ENCODE data around the gene CACNA1C.

The CACNA1C gene

DNA sequence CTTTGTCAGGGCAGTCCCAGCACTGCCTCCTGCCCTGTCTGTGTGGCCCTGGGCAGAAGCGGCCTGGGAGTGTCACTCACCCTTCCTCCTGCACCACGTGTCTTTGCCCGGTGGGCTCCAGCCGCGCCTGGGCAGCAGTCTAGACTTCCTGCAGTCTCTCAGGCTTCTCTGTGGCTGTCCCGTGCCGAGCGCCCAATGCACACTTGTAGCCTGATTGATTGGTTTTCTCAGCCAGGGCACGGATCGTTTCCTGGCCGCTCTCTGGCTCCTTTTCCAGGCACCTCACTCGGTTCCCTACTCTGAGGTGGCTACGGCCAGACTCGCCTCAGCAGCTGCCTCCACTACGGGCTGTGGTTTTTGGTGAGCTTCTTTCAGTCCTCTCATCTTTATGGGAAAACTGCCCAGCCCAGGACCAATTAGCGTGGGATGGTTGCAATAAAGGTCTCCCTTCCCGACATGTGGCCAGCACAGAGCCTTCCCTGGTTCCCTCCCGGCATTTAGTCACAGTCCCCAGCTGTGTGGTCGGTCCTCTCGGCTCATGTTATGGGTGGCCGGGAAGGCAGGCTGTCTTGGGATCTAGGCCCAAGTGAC is 133.1 kb downstream of the CACNA1C start:
- Histone ChIP-seq H3K4me1 (ENCODE audit: insufficient read depth, low read length) (no peaks in the 10 kb centered on the region), H3K9me3 (ENCODE audit: low read length) (no peaks in the 10 kb centered on the region), H2AFZ (ENCODE audit: low read depth, low read length) (no peak overlapping the region), H3K36me3 (ENCODE audit: insufficient read depth, low read length) (no peaks in the 10 kb centered on the region), H3K27me3 (ENCODE audit: insufficient read depth, low read length) (no peaks in the 10 kb centered on the region), H3K4me3 (ENCODE audit: low read length) (no peak overlapping the region)

DNA sequence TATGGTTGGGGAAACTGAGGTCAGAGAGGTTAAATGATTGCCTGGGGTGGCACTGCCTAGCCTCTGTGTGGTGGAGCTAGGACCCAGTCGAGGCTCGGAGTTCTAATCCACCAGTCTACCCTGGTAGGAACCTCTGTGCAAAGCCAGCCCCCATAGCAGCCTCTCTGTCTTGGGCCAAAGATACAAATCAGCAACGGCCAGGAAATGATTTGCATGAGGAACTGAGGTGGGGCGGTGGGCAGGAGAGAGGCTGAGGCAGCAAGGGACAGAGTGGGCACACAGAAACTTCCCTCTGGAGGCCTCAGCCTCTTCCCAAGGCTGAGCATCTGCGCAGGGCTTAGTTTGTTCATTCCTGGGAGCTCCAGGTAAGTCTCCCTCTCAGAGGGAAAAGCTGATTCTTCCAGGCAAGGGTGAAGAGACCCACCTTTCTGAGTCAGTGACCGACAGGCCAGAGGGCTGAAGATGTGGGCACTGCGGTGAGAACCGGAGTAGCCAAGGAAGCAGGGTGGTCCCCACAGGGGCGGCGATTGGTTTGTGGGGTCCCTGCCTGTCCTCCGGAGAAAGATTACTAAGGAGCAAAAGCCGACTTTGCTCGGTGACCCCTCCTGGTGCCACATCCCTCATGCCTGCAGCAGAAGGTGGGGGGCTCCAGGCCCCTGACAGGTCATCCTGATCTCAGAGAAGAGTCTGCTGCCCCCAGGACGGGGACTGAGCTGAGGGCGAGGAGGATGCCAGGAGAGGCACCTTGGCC is 134.6 kb downstream of the CACNA1C start:
- H3K36me3 ChIP-seq (ENCODE audit: insufficient read depth, low read length), result no peaks in the 10 kb centered on the region
- H3K4me3 ChIP-seq (ENCODE audit: low read length), result no peak overlapping the region
- H3K4me1 ChIP-seq (ENCODE audit: insufficient read depth, low read length), result no peaks in the 10 kb centered on the region
- no peak overlapping the region for H2AFZ ChIP-seq (ENCODE audit: low read depth, low read length)
- no peaks in the 10 kb centered on the region for H3K9me3 ChIP-seq (ENCODE audit: low read length)
- H3K27me3 ChIP-seq (ENCODE audit: insufficient read depth, low read length), result no peaks in the 10 kb centered on the region

DNA sequence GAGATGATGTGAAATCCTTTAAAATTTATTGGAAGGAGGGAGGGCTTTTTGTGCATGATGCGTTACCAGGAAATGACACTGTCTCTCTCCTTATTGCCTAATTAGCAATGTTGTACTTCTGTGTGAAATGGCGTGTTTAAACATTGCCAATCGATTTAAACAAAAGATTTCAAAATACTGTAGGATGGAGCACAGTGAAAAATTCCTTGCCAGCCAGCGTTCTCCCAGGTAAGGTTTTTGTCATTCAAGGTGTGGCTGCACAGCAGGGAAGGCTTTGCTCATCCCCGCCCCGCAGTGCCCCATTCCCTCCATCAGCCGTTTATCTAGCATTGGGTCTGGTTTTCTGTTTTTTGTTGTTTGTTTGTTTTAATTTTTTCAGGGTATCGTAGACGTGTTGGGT is 137.3 kb downstream of the CACNA1C start:
- no peak overlapping the region for H3K4me3 ChIP-seq (ENCODE audit: low read length)
- H3K27me3 ChIP-seq (ENCODE audit: insufficient read depth, low read length), result no peaks in the 10 kb centered on the region
- H3K36me3 ChIP-seq (ENCODE audit: insufficient read depth, low read length), result no peaks in the 10 kb centered on the region
- no peak overlapping the region for H2AFZ ChIP-seq (ENCODE audit: low read depth, low read length)
- no peaks in the 10 kb centered on the region for H3K9me3 ChIP-seq (ENCODE audit: low read length)
- H3K4me1 ChIP-seq (ENCODE audit: insufficient read depth, low read length), result no peaks in the 10 kb centered on the region

DNA sequence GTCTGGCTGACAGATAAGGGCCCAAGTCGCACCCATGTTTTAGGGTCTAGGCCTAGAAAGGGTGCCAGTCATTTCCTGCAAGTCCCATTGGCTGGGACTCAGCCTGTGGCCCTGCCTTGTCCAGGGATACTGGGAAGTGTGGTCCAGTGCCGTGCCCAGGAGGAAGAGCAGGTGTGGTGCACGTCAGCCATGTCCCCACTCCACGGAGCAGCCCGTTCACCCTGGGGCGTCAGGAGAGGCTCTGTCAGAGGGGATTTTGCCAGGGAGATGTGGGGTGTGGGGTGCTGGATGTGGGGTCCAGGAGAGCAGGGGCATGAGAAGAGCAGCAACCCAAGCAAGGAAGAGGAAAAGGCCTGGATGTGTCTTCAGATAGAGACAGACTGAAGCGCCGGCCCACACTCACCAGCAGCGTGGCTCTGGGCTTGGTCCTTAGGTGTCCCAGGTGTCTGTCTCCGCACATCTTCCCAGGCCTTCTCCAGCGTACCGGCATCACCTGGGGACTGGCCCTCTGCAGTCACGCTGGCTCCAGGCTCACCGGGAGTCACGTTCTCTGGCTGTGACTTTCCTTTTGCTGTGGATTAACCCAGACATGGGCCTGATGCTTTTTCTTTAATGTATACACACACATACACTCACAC is 138.2 kb downstream of the CACNA1C start:
- Histone ChIP-seq H3K27me3 (ENCODE audit: insufficient read depth, low read length) (peaks cover 3% of the 10 kb centered on the region), H3K36me3 (ENCODE audit: insufficient read depth, low read length) (no peaks in the 10 kb centered on the region), H3K9me3 (ENCODE audit: low read length) (no peaks in the 10 kb centered on the region), H2AFZ (ENCODE audit: low read depth, low read length) (no peak overlapping the region), H3K4me3 (ENCODE audit: low read length) (no peak overlapping the region), H3K4me1 (ENCODE audit: insufficient read depth, low read length) (no peaks in the 10 kb centered on the region)

DNA sequence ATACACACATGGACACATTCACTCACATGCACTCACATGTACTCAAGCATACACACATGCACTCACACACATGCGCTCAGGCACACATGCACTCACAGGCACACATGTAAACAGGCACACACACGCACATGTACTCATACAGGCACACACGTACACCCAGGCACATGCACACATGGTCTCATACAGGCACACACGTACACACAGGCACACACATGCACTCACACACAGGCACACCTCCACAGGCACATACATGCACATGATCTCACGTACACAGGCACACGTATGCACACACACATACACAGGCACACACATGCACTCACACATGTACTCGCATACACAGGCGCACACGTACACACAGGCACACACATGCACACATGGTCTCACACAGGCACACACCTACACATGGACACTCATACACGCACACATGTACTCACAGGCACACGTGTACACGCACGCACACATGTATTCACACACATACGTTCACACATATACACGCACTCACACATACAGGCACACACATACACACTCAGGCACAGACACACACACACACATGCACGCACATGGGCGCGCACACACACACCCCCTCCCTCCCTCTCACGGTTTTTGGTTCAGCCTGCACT is 138.9 kb downstream of the CACNA1C start:
- Histone ChIP-seq H3K4me1 (ENCODE audit: insufficient read depth, low read length) (no peaks in the 10 kb centered on the region), H3K36me3 (ENCODE audit: insufficient read depth, low read length) (no peaks in the 10 kb centered on the region), H3K9me3 (ENCODE audit: low read length) (no peaks in the 10 kb centered on the region), H2AFZ (ENCODE audit: low read depth, low read length) (no peak overlapping the region), H3K4me3 (ENCODE audit: low read length) (no peak overlapping the region), H3K27me3 (ENCODE audit: insufficient read depth, low read length) (peaks cover 8% of the 10 kb centered on the region)

DNA sequence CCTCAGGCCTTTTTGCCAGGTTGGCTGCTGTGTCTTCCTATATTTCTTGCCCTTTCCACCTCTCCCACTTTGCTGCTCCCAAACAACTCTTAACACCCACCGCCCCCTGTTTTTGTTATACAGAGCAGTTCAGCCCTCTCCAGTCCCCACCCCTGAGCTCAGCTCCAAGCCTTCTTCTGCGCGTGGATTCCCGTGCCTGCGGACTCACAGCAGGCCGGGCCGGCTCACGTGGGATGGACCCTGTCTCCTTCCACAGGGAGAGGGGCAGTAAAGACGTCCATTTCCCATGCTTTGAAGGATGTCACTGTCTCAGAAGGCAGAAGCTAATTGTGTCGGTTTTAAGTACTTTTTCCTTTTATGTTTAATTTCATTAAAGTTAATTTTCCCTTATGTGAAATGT is 139.4 kb downstream of the CACNA1C start:
- no peaks in the 10 kb centered on the region for H3K9me3 ChIP-seq (ENCODE audit: low read length)
- no peaks in the 10 kb centered on the region for H3K4me1 ChIP-seq (ENCODE audit: insufficient read depth, low read length)
- H3K36me3 ChIP-seq (ENCODE audit: insufficient read depth, low read length), result no peaks in the 10 kb centered on the region
- H2AFZ ChIP-seq (ENCODE audit: low read depth, low read length), result no peak overlapping the region
- H3K27me3 ChIP-seq (ENCODE audit: insufficient read depth, low read length), result peaks cover 12% of the 10 kb centered on the region
- no peak overlapping the region for H3K4me3 ChIP-seq (ENCODE audit: low read length)

DNA sequence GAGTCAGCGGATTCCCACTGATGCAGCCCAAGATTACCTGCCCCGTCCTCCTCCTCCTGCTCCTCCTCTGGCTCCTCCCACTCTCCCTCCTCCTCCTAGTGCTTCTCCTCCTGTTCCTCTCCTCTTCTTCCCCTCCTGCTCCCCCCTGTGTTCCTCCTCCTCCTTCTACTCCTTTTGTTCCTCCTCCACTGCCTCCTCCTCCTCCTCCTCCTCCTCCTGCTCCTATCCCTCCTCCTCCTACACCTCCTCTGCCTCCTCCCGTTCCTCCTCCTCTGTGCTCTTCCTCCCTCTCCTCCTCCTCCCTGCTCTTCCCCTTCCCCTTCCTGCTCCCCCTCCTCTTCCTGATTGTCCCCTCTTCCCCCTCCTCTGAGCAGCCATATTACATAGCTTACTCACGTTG is 141.3 kb downstream of the CACNA1C start:
- H3K4me1 ChIP-seq (ENCODE audit: insufficient read depth, low read length), result peaks cover 9% of the 10 kb centered on the region
- no peaks in the 10 kb centered on the region for H3K36me3 ChIP-seq (ENCODE audit: insufficient read depth, low read length)
- H3K27me3 ChIP-seq (ENCODE audit: insufficient read depth, low read length), result peaks cover 24% of the 10 kb centered on the region
- H2AFZ ChIP-seq (ENCODE audit: low read depth, low read length), result no peak overlapping the region
- no peaks in the 10 kb centered on the region for H3K9me3 ChIP-seq (ENCODE audit: low read length)
- H3K4me3 ChIP-seq (ENCODE audit: low read length), result no peak overlapping the region

DNA sequence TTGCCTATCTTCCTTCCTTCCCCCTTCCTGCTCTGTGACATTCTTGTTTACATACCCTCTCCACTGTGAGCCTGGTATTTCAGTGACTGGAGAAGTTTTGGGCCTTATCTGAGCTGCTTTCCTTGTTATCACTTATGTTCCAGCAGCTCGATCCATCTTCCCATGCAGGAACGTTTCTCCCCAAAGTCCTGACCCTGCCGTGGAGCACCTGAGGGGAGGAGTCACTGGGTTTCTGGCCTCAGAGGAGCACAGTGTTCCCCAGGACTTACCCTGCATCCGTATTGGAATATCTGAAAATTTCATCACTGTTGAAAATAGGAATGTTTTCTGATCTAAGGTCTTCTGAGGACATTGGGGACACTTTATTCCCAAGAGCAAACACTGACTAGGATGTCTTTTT is 141.8 kb downstream of the CACNA1C start:
- H3K4me3 ChIP-seq (ENCODE audit: low read length), result no peak overlapping the region
- peaks cover 26% of the 10 kb centered on the region for H3K27me3 ChIP-seq (ENCODE audit: insufficient read depth, low read length)
- H3K9me3 ChIP-seq (ENCODE audit: low read length), result no peaks in the 10 kb centered on the region
- no peaks in the 10 kb centered on the region for H3K36me3 ChIP-seq (ENCODE audit: insufficient read depth, low read length)
- H3K4me1 ChIP-seq (ENCODE audit: insufficient read depth, low read length), result peaks cover 9% of the 10 kb centered on the region
- no peak overlapping the region for H2AFZ ChIP-seq (ENCODE audit: low read depth, low read length)

DNA sequence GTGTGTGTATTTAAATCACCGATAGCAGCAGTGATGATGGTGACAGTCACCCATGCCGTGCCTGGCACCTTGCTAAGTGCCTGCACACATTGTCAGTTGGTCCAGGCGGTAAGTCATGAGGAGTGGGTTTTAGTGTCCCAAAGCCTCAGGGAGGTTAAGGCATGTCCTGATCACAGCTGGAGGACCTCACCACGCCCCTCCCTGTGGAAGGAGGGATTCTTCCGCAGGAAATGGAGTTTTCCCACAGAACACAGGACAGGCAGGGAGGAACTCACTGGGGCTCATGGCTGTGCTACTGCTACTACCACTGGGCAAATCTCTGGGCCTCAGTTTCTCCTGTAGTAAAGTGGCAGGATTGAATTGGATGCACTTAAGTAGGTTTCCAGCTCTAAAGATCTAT is 142.3 kb downstream of the CACNA1C start:
- Histone ChIP-seq H3K4me3 (ENCODE audit: low read length) (no peak overlapping the region), H3K9me3 (ENCODE audit: low read length) (no peaks in the 10 kb centered on the region), H3K36me3 (ENCODE audit: insufficient read depth, low read length) (no peaks in the 10 kb centered on the region), H3K4me1 (ENCODE audit: insufficient read depth, low read length) (peaks cover 9% of the 10 kb centered on the region), H2AFZ (ENCODE audit: low read depth, low read length) (no peak overlapping the region), H3K27me3 (ENCODE audit: insufficient read depth, low read length) (peaks cover 26% of the 10 kb centered on the region)

DNA sequence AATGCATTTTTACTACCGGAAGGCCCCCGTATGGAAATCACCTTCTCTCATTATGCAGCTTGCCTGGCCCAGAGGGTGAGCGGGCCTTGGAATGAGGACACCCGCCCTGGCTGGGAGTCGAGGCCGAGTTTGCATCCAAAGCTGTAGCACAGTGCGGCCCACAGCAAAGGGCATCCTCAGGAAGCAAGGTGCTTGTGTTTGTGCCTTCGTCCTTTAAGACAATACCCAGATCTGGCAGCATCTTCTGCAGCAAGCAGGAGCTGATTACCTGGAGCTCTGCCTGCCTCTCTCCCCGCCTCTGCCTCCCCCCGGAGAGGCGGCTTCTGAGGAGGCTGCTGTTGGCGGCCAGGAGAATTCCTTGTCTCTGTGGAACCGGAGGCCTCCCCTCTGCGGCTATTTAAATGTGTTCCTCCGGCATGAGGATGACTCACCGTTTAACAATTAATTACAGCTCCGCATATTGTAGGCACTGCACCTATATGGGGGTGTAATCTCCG is 145.3 kb downstream of the CACNA1C start:
- Histone ChIP-seq H3K4me1 (ENCODE audit: insufficient read depth, low read length) (peaks cover 9% of the 10 kb centered on the region), H3K9me3 (ENCODE audit: low read length) (no peaks in the 10 kb centered on the region), H3K4me3 (ENCODE audit: low read length) (no peak overlapping the region), H3K36me3 (ENCODE audit: insufficient read depth, low read length) (no peaks in the 10 kb centered on the region), H3K27me3 (ENCODE audit: insufficient read depth, low read length) (peaks cover 26% of the 10 kb centered on the region), H2AFZ (ENCODE audit: low read depth, low read length) (no peak overlapping the region)

DNA sequence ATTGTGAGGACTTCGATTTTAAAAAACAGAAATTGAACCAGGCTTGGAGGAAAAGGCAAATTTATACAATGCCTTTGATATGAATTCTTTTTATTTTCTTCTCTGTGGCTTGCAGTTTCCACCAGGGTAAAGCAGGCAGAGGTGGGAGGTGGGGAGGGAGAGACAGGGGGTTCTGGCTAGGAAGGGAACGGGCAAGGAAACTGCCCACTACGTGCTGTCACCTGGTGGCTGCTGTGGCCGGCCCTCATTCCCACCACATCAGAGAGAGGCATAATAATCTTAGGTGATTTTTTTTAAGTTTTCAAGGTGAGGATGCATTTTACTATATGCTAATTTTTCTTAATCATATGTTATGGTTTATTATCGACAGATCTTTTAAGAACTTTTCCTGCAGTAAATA is 145.8 kb downstream of the CACNA1C start:
- no peak overlapping the region for H2AFZ ChIP-seq (ENCODE audit: low read depth, low read length)
- no peaks in the 10 kb centered on the region for H3K9me3 ChIP-seq (ENCODE audit: low read length)
- H3K27me3 ChIP-seq (ENCODE audit: insufficient read depth, low read length), result peaks cover 26% of the 10 kb centered on the region
- peaks cover 9% of the 10 kb centered on the region for H3K4me1 ChIP-seq (ENCODE audit: insufficient read depth, low read length)
- no peak overlapping the region for H3K4me3 ChIP-seq (ENCODE audit: low read length)
- no peaks in the 10 kb centered on the region for H3K36me3 ChIP-seq (ENCODE audit: insufficient read depth, low read length)

DNA sequence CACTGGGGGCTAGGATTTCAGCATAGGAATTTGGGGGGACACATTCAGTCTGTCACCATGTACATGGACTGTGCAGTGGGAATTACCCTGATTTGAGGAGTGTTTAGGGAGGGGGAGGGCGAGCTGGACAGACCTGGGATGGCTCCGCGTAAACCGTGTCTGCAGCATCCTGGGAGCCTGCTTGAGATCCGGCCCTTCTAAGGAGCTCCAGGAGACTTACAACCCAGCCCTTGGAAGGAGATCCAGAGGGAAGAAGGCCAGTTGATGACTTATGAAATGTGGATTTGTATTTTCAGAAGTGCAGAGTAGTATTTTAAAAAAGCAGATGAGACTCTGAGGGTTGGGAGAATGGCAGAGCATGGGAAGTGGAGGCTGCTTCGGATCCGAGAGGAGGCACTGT is 153.2 kb downstream of the CACNA1C start:
- H3K27me3 ChIP-seq (ENCODE audit: insufficient read depth, low read length), result no peaks in the 10 kb centered on the region
- no peaks in the 10 kb centered on the region for H3K4me1 ChIP-seq (ENCODE audit: insufficient read depth, low read length)
- no peak overlapping the region for H3K4me3 ChIP-seq (ENCODE audit: low read length)
- H3K9me3 ChIP-seq (ENCODE audit: low read length), result no peaks in the 10 kb centered on the region
- no peak overlapping the region for H2AFZ ChIP-seq (ENCODE audit: low read depth, low read length)
- no peaks in the 10 kb centered on the region for H3K36me3 ChIP-seq (ENCODE audit: insufficient read depth, low read length)

Data from neuron (in vitro differentiated cells).